GM19438 (cell line): ENCODE results near the gene OR10AD1.
"Not testable (repeated sequence)": the region's sequence is repeated elsewhere in the genome, so short reads cannot be mapped to it uniquely, and the experiment has no call there.

Experiments
- ATAC-seq: cut with Tn5 transposase; IDR thresholded peaks from one replicate; pipeline ENCODE4 v1.9.1; 2021; ENCODE audit warnings: low read depth; ENCODE audit not compliant: unreplicated experiment

OR10AD1 gene

DNA sequence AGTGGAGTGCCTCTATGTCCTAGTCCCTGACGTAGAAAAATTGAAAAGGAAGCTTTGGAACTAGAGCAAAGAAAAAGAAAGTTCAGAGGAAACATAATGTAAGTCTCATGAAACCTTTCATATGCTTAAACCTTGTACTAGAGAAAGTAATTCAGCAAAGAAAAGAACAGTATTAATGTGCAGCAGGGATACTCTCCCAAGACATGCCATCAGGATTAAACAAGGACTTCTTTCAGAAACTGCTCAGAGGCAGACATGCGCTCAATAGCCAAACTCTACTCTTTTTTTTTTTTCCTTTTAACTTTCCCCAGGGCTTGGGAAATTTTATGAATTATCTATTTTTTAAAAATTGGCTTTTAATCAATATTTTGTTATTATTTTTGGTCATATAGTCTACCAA lies 38.6 kb downstream of the OR10AD1 start:
- no peak for ATAC-seq

DNA sequence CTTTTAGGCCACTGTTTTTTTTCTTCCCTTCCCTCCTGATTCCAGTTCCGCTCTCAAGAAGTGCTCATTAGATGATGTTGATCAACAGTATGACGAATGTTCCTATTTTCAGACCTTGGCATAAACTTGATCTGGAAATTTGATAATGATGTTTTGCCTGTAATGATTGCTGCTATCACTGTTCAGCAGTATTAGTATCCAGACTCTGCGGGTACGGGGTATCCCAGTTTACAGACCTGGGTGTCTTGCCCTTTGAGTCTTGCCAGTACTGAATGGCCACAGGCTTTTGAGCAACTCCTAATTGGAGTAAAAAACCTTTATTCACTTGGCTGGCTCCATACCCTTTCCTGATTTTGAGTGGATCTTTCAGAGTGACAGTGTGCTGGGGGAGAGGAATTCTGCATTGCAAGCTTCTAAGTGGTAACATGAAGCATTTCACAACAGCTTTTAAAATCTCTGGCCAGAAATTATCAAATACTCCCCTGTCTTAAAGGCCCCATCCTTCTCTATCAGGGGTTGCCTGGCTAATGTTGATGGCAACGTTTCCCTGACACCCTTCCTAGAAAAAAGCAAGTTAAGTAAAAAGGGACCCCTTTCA lies 39.8 kb downstream of the OR10AD1 start:
- no peak for ATAC-seq

DNA sequence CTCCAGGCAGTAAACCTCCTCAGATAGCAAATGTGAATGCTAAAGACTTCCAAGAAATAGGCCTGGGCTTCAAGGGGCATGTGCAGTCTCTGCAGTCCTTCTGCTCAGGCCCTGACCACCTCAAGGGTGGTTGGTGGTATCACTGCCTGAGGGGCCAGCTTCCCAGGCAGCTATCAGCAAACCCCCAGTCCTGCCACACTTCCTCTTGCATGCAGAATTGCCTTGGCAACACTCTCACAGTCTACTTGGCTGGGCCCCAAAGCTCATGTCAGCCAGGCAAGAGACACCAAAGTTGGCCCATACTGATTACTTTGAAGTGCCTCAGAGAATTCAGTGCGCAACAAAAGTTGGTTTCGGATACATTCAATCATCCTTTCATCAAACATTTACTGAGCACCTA lies 42.3 kb downstream of the OR10AD1 start:
- ATAC-seq, result no peak

DNA sequence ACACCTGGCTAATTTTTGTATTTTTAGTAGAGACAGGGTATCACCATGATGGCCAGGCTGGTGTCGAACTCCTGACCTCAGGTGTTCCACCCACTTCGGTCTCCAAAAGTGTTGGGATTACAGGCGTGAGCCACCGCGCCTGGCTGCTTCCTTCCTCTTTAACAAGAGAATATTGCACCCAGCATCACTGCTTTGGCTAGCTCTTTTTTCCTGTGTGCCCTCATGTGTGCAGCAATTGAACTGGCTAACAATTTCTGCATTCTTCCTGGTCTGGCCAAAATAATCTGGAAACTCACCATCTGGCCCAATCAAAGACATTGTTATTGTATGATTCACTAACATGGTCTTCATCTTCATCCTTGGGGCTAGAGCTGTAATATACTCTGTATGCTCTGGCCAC lies 43.0 kb downstream of the OR10AD1 start:
- ATAC-seq, result no peak

DNA sequence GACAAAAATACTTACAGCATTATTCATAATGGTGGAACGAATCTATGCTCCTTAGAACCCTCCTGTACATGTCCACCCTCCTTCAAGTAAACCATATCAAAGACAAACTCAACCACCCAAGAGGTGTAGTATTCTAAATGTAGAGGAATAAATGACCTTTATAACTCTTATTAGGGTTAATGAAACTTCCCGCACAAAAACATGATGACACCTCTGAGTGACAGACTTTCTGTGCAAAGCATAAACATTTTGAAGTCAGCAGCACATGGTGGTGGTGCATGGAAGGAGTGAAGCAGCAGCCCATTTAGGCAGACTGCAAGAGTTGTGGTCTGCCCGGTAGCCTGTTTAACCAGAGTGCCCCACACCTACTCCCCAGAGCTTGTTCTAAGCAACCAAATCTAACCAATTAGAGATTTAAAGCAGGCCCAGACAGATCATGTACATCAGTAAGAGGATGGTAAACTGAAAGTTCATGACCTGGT lies 45.2 kb downstream of the OR10AD1 start:
- ATAC-seq, result no peak

DNA sequence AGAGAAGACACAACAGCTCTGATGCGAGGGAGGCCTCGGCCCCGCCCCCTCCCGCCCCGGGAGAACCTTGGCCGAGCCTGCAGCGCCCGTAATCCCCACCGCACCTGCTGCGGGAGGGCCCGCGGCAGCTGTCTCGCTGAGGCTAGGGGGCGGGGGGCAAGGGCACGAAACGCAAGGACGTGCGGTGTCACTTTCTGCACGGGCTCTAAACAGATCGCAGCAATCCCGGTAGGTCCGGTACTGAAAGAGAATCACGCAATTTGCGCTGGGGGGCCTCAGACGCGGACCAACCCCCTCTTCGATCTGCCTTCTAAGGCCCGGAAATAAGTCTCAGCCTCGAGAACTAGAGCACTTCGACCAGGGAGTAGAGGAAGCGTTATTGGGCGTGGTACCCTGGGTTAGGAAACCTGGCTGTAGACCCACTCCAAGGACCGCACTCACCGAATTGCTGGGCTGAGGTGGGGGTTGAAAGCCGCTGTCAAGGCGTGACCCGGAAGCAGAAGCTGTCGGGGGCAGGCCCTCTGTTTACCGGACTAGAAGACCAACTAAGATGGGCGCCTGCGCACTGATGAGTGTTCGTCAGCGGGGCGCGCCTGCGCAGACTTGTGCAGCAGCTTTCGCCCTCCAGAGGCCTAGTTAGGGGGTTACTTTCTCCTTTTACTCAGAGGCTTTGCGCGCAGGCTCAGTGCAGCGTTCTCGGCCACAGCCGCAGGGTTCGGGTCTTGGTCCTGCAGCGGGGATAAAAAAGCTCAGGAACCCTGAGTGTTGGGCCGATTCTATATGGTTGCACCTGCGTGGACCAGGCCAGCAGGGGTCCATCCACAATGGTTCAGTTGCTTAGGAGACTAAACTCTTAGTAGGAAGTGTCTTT lies 45.8 kb downstream of the OR10AD1 start, which contains the start of gene ASB8:
Gene ASB8, minus strand, starts transcription at position 498 of the 871 bp plus-strand sequence. CDS start 4,019 bp downstream, outside the sequence.
- ATAC-seq, result peak; percentile 96

DNA sequence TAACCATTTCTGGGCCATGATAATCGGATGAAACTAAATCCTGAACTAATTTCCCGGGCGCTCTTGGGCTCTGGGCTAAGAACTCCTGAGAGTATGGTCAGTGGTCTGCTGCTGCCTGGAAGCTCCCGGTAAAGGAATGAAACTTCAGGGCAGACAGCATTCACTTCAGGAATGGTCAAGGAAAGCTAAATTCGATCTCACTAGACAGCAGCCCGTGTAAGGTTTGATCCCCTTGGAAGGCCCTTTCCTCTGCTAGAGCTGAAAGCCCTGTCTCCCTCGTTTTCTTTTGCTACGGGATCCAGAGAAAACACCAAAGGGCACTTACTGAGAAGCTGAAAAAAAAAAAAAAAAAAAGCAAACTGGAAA lies 46.5 kb downstream of the OR10AD1 start:
- no peak for ATAC-seq

DNA sequence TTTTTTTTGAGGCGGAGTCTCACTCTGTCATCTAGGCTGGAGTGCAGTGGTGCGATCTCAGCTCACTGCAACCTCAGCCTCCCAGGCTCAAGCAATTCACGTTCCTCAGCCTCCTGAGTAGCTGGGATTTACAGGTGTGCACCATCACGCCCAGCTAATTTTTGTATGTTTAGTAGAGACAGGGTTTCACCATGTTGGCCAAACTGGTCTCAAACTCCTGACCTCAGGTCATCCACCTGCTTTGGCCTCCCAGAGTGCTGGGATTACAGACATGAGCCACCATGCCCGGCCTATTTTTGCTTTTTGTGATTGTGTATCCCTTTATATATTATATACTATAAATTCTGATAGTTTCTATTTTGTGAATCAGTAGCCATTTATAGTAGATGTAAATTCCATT lies 47.3 kb downstream of the OR10AD1 start:
- ATAC-seq, result not testable (repeated sequence)
